HG02938 (cell line): ENCODE measurements around the gene STARD13.

ENCODE experiments used
- ATAC-seq: cut with Tn5 transposase; IDR thresholded peaks from one replicate; pipeline ENCODE4 v1.9.1; 2021; ENCODE audit warnings: mild to moderate bottlenecking, moderate library complexity; ENCODE audit not compliant: unreplicated experiment

Gene STARD13

DNA sequence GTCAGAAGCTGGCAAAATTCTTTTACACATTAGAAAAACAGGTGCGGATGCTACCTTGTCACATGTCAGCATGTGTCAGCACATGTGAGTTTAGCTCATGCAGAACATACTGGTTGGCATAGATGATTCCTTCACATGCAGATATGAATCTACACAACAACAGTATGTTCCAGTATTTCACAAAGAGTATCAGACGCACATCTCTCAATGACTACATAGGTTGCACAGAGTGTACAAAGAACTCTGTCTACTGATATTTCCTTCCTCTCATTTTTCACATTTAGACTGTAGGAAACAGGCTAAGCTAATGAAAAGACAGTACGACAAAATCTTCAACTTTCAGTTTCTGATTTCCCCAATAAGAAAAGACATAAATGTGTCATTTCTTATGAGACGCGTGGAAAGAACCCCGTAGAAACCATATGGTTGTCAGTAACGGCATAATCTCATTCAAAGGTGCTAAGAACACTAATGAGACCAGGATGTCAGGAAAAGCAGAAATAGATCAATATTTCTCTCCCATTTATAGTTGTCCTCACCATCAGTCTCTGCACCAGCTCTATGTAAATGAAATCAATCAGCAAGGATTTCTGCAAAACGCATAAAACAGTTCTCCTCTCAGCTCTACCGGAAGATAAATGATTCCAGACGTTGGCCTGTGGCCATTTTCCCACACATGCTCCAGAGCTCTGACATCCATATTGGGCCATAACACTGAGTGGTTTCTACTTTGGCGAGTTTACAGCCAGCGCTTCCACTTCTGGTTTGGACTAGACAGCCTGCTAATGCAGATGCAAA lies 81.2 kb downstream of the STARD13 start:
- ATAC-seq = no peak

DNA sequence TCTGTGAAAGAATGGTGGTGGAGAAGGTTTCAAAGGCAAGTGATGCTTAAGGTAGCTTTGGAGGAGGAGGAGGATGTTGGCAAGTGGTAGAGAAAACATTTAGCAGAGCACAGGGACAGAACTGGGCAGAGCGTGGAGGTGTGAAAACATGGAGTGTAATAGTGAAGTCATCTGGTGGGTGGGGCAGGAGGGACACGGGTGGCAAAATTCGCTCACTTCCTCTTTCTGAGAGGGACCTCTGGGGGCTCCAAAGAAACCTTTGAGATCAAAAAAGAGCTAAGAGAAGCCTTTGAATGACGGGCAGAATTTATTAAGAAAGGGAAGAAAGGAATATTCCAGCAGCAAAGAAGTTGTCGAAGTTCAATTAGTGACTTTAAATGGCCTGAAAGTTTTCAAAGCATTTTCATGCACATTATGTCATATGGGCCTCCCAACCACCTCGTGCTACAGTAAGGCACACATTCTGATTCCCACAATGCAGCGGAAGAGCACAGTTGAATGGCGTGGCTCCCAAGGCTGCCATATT lies 82.8 kb downstream of the STARD13 start:
- ATAC-seq = no peak

DNA sequence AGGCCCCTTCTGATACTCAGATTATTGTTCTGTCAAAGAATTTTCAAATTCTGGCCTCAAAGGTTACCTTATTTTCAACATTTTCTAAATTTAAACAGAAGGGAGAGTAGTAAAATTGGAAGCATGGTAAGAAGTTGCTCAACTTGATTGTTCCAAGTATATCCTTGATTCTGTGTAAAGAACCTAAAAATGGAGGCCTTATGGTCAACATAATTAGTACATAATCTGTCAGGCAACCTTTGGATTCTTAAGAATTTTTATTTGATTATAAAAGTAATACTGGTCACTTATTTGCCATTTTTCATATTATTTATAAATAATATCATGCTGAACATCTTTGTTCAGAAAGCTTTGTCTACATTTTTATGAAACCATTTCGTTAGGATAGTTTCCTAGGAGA lies 83.9 kb downstream of the STARD13 start:
- ATAC-seq = no peak

DNA sequence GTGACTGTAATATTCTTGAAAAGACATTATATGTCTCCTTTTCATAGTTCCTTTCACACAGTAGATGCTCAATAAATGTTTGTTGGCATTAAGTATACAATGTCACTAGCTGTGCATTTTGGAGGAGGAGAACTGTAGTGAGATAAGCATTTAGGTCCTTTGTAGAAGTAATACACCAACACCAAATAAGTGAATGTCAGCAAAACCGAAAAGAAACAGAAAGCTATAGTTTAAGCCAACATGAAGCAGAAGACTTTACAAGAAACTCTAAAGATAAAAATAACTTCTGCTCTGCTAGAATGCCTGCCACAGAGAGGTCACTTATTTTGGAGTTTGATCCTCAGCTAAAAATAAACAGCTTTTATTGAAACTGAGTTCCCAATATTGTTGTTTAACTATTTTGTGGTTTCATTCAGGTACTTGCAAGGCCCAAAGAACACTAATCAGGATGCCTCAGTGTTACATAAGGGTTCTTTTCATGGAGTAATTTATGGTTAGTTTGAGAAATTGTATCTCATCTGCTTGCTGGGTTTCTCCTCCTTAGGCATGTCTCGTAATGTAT lies 86.2 kb downstream of the STARD13 start:
- no peak for ATAC-seq

DNA sequence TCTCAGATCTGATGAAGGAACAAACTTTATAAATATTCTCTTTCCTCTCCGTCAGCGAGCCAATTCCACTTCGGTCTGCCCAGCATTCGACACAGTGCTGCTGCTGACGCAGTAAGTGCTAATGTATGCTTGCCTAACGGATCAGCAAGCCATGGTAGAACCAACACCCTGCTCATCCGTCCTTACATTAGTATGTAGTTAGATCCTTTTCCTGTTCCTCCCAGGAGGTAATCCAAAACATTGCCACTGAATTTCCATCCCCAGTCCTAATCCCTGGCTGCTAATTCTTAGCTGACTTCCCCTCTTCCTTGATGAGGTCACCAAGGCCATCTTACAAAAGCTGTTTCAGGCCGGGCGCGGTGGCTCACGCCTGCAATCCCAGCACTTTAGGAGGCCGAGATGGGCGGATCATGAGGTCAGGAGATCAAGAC lies 88.0 kb downstream of the STARD13 start:
- ATAC-seq = no peak

DNA sequence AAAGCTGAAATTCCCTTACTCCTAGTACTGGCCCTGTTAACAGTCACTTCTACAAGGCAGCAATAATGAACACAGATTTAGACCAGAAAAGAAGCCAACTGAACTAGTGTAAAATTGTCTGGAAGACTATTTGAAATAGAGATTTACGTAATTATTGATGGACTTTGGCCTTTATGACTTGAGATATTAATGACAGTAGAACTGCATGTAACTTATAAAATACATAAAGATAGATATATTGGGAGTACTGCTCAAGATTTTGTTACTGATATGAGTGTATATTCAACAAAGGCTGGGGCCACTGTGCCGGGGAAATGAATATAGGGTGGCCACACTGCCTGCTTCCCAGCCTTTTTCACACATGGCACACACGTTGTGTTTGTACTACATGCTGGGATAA lies 88.8 kb downstream of the STARD13 start:
- no peak for ATAC-seq

DNA sequence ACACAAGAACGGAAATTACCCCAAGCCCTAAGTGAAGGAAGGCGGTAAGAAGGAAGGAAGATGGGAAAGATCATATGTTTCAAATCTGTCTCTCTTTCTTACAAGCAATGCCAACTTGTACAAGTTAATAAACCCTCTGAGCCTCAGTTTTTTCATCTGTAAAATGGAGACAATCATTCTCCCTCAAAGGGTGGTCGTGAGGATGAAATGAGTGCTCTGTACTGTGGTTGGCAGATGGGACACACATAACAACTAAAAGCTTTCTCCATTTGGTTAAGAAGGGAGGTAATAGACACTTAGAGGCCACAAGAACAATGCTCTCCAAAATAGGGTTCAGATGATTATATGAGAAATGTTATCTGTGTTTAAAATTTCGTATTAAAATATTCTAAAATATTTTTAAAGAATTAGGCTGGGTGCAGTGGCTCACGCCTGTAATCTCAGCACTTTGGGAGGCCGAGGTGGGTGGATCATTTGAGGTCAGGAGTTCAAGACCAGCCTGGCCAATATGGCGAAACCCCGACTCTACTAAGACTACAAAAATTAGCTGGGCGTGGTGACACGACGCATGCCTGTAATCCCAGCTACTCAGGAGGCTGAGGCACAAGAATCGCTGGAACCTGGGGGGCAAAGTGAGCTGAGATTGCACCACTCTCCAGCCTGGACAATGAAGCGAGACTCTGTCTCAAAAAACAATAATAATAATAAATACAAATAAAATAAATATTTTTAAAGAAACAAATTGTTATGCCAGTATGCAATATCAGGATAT lies 89.7 kb downstream of the STARD13 start:
- ATAC-seq = no peak

DNA sequence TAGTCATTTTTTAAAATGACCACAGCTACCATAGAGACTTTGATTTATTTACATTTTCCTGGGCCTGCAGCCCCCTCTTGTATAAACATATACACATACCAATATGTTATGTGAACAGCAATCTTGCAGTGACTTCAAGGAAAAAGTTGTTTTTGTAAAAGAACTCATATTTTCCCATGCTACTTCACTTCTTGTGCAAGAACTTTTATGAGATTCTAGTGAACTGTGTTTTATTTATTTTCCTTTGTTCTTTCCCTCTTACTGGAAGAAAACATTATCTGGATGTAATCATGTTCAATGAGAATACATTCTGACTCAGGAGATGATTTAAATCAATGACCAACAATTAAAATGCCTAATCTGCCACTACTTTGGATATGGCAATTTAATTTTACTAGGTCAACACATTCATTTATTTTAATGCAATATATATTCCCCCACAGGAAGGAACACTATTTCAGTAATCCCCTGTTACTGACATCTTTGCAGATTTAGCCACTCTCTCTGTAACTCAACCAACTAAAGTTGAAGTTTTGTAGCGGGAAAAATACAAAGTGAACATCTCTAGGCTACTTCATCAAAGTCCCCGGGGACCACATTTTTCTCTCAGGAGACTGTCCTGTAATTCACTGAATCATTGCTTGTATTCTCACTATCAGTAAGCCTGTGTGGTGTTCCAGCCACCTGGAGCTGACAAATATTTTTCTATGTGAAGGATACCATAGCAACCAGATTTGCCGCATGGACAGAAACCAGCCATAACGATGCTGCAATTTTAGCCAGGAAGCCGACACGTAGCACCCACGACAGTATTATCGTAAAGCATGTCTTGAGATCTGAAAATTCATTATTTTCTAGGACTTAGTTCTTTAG lies 90.5 kb downstream of the STARD13 start:
- ATAC-seq = peak; percentile 90

DNA sequence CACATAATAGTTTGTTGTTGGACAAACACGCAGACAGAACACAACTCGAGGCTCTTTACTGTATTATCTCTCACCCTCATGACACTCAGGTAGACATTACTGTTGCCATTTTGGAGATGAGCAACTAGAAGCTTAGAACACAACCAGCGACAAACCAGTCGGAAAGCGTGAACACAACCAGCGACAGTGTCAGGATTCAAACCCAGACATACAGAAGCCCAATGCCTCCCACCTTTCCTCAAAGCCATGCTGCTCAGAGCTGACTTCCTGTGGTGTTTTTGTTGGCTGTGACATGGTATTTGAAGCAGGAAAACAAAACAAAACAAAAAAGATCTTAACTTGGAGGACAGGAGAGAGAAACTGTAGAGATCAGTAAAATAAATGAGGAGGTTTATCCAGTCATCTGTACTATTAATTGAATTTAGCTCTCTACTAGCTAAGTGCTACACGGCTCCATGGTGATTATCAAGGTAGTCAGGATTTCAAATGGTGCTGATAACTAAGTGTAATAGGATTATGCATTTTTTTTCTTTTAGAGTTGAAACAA lies 92.1 kb downstream of the STARD13 start:
- ATAC-seq = no peak

DNA sequence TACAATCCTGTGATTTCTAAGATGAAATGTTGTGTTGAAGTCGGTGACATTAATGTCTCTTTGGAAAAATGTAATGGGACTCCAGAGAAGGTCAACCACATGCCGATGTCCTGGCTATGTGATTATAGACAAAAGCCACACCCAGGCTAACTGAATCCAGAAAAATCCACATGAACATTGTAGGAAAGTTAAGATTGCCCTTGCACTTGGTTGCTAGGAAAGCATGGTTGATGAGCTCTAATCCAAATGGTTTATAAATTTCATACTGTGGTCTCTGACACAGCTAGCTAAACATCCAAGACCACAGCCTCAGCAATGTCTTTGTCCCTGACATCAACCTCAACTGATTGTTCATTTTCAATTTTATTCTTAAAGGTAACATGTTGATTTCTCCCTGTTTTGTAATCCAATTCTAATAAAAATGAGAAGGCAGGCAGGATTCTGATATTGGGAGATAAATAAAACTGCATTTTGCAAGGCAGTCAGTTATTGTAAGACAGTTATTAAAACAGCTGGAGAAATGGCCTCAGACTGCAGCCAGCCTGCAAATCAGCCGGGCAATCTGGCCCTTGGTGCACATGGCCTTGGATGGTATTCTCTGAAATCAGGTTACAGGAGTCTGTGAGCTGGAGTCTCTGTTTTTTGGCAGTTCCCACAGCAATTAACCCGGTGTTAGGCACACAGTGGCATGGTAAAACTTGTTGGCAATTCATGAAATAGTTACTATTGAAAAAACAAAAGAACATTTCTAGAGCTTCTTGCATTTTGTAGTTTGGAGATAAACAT lies 93.9 kb downstream of the STARD13 start:
- no peak for ATAC-seq

DNA sequence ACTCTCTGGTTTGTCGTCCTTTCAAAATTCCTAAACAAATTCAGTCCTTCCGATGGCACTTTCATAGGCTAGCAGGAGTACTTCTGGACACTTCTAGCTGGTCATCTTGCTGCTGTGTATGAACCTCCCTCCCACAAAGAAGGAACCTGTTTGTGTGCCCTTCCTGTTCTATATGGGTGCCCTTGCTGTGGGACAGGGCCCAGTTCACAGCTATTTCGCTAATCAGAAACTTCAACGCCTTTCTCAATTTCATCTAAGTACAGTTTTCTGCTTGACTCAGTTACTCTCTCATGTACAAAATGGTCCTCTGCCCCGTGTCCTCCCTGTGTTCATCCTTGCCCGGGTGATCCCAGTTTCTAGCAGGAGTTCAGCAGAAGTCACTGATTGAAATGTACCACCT lies 96.1 kb downstream of the STARD13 start:
- ATAC-seq = no peak

DNA sequence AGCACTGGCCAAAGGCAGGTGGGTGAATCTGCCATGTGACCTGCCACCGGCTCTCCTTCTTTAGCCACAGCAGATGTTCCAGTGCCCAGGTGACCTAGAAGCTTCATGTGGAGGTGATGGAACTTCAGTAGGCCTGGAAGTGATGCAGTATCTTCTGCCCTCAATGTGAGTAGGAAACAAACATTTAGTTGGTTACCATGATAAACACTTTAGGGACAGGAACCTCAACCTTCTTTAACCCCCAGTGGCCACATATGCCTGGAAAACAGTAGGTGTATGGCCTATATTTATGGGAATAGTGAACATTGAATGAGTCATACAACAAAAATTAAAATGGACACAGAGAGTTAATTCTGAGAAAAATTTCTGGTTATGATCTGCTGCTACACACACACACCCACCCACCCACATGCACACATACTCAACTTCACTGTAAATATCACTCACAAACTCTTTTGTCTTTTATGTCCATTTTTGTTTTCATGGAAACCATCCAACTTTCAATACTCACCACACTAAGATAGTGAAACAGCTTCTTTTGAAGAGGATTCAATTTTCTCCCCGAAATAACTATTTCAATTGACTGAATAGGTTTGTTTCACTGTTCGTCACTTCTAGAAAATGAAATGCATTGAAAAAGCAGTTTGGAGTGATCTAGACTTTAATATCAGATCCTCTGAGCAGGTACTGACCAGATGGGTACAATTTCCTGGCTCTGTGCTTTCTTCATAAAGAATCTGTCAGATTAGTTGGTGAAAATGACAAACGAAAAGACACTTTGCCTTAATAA lies 97.3 kb downstream of the STARD13 start:
- peak; percentile 83 for ATAC-seq

DNA sequence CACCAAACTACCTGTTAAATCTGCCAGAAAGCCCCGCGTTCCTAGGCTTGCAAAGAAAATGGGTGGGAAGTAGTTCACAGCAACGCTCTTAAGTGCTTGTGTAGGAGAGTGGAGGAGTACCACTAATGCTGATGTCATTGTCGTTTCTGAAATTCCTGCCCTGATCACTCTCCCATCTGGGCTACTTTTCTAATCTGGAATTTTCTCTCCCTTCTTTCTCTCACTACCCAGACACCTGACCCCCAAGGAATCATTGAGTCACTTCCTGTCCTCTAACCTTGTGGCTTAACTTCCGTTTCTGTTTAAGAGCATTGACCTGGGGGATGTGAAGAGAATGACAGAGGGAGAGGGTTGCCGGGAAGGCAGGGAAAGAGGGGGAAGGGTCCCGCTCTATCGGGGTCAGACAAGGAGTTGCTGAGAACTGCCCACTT lies 98.7 kb downstream of the STARD13 start:
- no peak for ATAC-seq

DNA sequence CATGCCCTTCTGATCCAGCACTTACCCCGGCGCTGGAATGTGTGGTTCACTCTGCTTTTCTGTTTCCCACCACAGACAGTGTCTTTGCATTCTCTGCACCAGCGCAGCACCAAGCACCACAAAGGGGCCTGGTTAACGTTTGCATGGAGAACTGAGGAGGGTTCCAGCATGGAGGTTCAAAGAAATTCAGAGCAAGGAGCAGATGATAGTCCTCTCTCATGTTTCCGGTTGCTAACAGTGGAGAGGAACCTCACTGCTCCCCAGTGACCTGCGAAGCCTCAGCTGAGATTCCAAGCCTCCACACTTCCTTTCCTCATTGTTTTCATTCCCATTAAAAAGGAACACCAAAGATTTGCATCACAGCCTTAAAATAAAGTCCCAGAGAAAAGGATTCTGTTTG lies 99.7 kb downstream of the STARD13 start:
- ATAC-seq = no peak

DNA sequence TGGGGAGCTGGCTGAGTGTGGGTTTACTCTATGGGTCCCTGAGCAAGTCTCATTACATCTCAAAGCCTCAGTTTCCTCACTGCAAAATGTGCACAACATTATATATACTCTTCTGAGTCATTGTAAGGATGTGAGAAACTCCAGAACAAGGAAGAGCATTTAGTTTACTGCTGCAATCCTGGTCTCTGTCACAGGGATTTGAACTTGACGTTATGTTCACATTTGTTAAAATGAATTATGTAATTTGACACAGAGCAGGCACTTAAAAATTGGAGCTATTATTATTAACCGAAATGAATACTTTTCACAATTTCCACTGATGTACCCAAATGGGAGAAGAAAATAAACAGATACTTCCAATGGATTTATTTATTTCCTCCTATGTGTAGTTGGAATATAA lies 101.0 kb downstream of the STARD13 start:
- no peak for ATAC-seq

DNA sequence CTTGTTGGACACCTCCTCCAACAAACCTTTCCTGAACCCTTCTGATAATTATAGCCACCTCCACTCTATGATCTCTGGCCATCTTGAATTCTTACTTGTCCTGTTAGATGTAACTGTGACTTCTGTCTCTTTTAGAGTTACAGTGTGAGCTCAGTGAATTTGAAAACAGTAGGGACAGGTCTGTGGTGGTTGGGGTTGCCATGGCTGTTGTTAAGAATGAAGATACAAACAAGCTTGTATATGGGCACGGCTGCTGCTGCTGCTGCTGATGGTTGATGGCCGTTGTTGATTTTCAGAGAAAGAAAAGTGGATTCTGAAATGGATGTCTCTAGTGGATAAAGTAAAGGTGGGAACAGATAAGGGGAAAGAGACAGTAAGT lies 101.5 kb downstream of the STARD13 start:
- peak; percentile 41 for ATAC-seq

DNA sequence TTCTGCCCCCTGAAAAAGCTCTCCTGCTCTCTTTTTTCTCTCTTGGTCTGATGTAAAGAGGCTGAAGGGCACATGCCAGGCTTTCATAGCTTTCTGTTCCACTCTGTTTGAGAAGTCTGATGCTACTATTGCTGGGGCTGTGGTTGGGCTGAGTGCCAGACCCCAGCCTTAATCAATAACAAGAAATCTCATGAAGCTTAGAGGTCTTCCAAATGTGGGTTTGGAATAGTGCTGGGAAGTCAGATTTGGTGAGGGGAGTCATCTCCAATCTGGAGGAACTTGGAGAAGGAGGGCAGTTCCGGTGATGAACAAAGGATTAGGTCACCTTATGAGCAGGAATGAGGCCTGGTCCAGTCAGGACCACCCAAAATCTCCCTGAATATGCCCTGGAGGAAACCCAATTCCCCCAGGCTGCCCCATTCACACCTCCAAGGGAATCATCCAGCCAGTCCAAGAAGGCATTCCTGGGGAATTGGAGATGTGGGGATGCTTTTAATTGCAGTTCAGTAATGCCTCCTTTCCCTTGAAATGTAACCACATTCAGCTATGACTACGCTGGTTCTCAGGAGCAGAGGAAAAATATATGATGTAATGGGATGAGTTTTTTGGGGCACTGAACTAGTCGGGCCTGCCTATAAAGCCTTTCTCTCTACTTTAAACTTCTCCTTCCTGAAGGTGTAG lies 102.0 kb downstream of the STARD13 start:
- no peak for ATAC-seq

DNA sequence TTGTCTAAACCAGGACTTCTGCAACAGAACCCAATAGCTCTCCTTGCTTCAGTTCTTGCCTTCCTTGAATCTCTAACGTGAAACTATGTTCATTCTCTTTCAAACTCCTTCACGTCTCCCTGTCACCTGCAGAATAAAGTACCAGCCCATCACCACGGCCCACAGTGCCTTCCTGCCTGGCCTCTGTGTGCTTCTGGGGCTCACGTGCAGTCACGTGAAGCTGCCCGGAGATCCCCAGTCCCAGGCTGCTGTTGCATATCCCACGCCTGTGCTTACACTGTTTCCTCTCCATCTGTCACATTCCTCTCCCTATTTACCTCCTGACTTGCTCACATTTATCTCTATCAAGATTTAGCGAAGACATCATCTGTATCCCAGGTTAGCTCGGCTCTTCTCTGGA lies 102.8 kb downstream of the STARD13 start:
- no peak for ATAC-seq
